PC-3 (cell line): Measurements from ENCODE around the gene PLCB4. TPM values are rescaled to one million over a fixed set of nuclear protein-coding genes. Genes with fewer than 3 reads are reported as not detected.

Experiments
- ATAC-seq: fragments of 200-7000 bp; cut with Tn5 transposase; 2 replicates; pipeline ENCODE4 v1.9.1; 2020; ENCODE audit warnings: mild to moderate bottlenecking, moderate library complexity
- BruUV-seq: library from RNA; stranded (reverse); fragments of 400-500 nt; replicated peaks from 2 replicates; lab custom pipeline; 2021; lab: Mats Ljungman, UMichigan
- CTCF ChIA-PET: fragments of 300-600 bp; sonication (Branson Sonifier 250); formaldehyde crosslinking; loops from one replicate; lab custom pipeline; 2022; ENCODE audit warnings: antibody characterized with exemption; lab: Charles Lee
- POLR2A ChIA-PET: fragments of 300-600 bp; sonication (Branson Sonifier 250); formaldehyde crosslinking; loops from one replicate; lab custom pipeline; 2022; ENCODE audit warnings: antibody characterized with exemption; ENCODE audit not compliant: unreplicated experiment; lab: Charles Lee
- DNase-seq: peaks from one replicate; pipeline ENCODE4 v3.0.0-alpha.2; 2015
- H2AFZ ChIP-seq: fragments of 300-600 bp; sonication (generic); 2 replicates; pipeline ENCODE4 v1.6.0; 2016; ENCODE audit warnings: antibody characterized with exemption, low read length
- H3F3A ChIP-seq: fragments of 300-600 bp; sonication (generic); one replicate; pipeline ENCODE4 v1.6.0; 2017; ENCODE audit warnings: antibody characterized with exemption, low read length, control low read depth, mild to moderate bottlenecking; ENCODE audit not compliant: unreplicated experiment
- H3K27ac ChIP-seq: fragments of 300-600 bp; sonication (generic); 2 replicates; pipeline ENCODE4 v1.5.1; 2016; ENCODE audit warnings: mild to moderate bottlenecking, low read length
- H3K27me3 ChIP-seq: fragments of 300-600 bp; sonication (generic); 2 replicates; pipeline ENCODE4 v1.6.1; 2016; ENCODE audit warnings: low read length, mixed read lengths
- H3K36me3 ChIP-seq: fragments of 300-600 bp; sonication (generic); 2 replicates; pipeline ENCODE4 v1.6.1; 2016; ENCODE audit warnings: low read depth, mixed run types, low read length, mixed read lengths
- H3K4me1 ChIP-seq: fragments of 300-600 bp; sonication (generic); 2 replicates; pipeline ENCODE4 v1.5.1; 2016; ENCODE audit warnings: low read length; ENCODE audit not compliant: insufficient read depth
- H3K4me2 ChIP-seq: fragments of 300-600 bp; sonication (generic); 2 replicates; pipeline ENCODE4 v1.6.0; 2016; ENCODE audit warnings: low read length
- H3K4me3 ChIP-seq: fragments of 300-600 bp; sonication (generic); 2 replicates; pipeline ENCODE4 v1.5.1; 2016; ENCODE audit warnings: mild to moderate bottlenecking, low read length, mixed read lengths
- H3K79me2 ChIP-seq: fragments of 300-600 bp; sonication (generic); 2 replicates; pipeline ENCODE4 v1.6.1; 2017; ENCODE audit warnings: low read length, mixed read lengths
- H3K9ac ChIP-seq: fragments of 300-600 bp; sonication (generic); 2 replicates; pipeline ENCODE4 v1.6.0; 2016; ENCODE audit warnings: mild to moderate bottlenecking, low read length
- H3K9me2 ChIP-seq: fragments of 300-600 bp; sonication (generic); replicated peaks from 2 replicates; pipeline ENCODE4 v1.6.1; 2016; ENCODE audit warnings: mixed run types, low read length, mixed read lengths
- H3K9me3 ChIP-seq: fragments of 300-600 bp; sonication (generic); 2 replicates; pipeline ENCODE4 v1.6.1; 2016; ENCODE audit warnings: low read length, mixed read lengths
- H4K20me1 ChIP-seq: fragments of 300-600 bp; sonication (generic); 2 replicates; pipeline ENCODE4 v1.6.1; 2016; ENCODE audit warnings: low read length, mixed read lengths
- CTCF ChIP-seq: fragments of 300-600 bp; sonication (generic); conservative IDR thresholded peaks from 2 replicates; pipeline ENCODE4 v1.5.1; 2017; ENCODE audit warnings: antibody characterized with exemption, low read depth, mild to moderate bottlenecking, low read length
- EZH2 ChIP-seq: fragments of 300-600 bp; sonication (generic); IDR thresholded peaks from one replicate; pipeline ENCODE4 v1.6.1; 2017; ENCODE audit warnings: antibody characterized with exemption, mild to moderate bottlenecking, low read length; ENCODE audit not compliant: unreplicated experiment
- EZH2phosphoT487 ChIP-seq: fragments of 300-600 bp; sonication (generic); IDR thresholded peaks from 2 replicates; pipeline ENCODE4 v1.6.1; 2018; ENCODE audit warnings: mild to moderate bottlenecking, antibody characterized with exemption, low read length, borderline replicate concordance
- intact Hi-C: fragments of 100-400 bp; cut with micrococcal nuclease; formaldehyde crosslinking; loops from 2 replicates; pipeline ENCODE4 v1.9.0; 2023
- total RNA-seq: library from RNA; depleted of rRNA; stranded (reverse); fragments of >200 nt; gene quantifications from 2 replicates; pipeline ENCODE4 v1.2.3, GENCODE V29; 2014

Gene PLCB4
- total RNA-seq, 1 experiment from 2014 or later, result 25.4 TPM

GRCh38 chr20:9121211-9121610 is 52.3 kb downstream of the PLCB4 start:
- ChIA-PET CTCF (no interaction called here), POLR2A (interaction anchor here (0.8 kb wide), 1 partner anchor 173 kb away, joined by 5 read pairs; no protein-coding TSS in a partner anchor)
- no peaks in the 10 kb centered on the region for H3K4me1 ChIP-seq
- DNase-seq, result no peak
- H3K9me2 ChIP-seq, result no peaks in the 10 kb centered on the region
- H3K27me3 ChIP-seq, result no peaks in the 10 kb centered on the region
- ATAC-seq, result no peak
- H3K36me3 ChIP-seq, result no peaks in the 10 kb centered on the region
- no peaks in the 10 kb centered on the region for H3F3A ChIP-seq
- no peak overlapping the region for H3K9ac ChIP-seq
- BruUV-seq, result no TSS peak
- no peak overlapping the region for H2AFZ ChIP-seq
- H4K20me1 ChIP-seq, result no peaks in the 10 kb centered on the region
- no peak overlapping the region for H3K27ac ChIP-seq
- TF ChIP-seq EZH2, result no peak
- H3K9me3 ChIP-seq, result no peaks in the 10 kb centered on the region
- no peaks in the 10 kb centered on the region for H3K79me2 ChIP-seq
- no peak overlapping the region for H3K4me2 ChIP-seq
- intact Hi-C loops, result no loop called here
- no peak overlapping the region for H3K4me3 ChIP-seq

GRCh38 chr20:9122571-9122970 is 53.7 kb downstream of the PLCB4 start:
- no peaks in the 10 kb centered on the region for H4K20me1 ChIP-seq
- no peaks in the 10 kb centered on the region for H3K9me3 ChIP-seq
- no peak overlapping the region for H3K27ac ChIP-seq
- DNase-seq (no peak), ATAC-seq (no peak)
- H3K27me3 ChIP-seq, result no peaks in the 10 kb centered on the region
- no peak for TF ChIP-seq EZH2
- TF ChIP-seq CTCF, result no peak
- no peak for TF ChIP-seq EZH2phosphoT487
- no peak overlapping the region for H3K4me3 ChIP-seq
- no peak overlapping the region for H3K4me2 ChIP-seq
- no TSS peak for BruUV-seq
- H3K79me2 ChIP-seq, result no peaks in the 10 kb centered on the region
- no peak overlapping the region for H3K9ac ChIP-seq
- ChIA-PET POLR2A (interaction anchor here (0.7 kb wide), 1 partner anchor 118 kb away, joined by 7 read pairs; no protein-coding TSS in a partner anchor), CTCF (interaction anchor here (0.6 kb wide), 1 partner anchor 373 kb away, joined by 3 read pairs; no protein-coding TSS in a partner anchor)
- intact Hi-C loops, result no loop called here
- no peaks in the 10 kb centered on the region for H3F3A ChIP-seq
- no peaks in the 10 kb centered on the region for H3K36me3 ChIP-seq
- no peak overlapping the region for H2AFZ ChIP-seq
- H3K4me1 ChIP-seq, result no peaks in the 10 kb centered on the region
- no peaks in the 10 kb centered on the region for H3K9me2 ChIP-seq

GRCh38 chr20:9126527-9126926 is 57.6 kb downstream of the PLCB4 start:
- no peaks in the 10 kb centered on the region for H3K9me2 ChIP-seq
- CTCF ChIA-PET, result no interaction called here
- intact Hi-C loops, result no loop called here
- H3K27me3 ChIP-seq, result no peaks in the 10 kb centered on the region
- H3K9ac ChIP-seq, result no peak overlapping the region
- no peak overlapping the region for H3K4me2 ChIP-seq
- BruUV-seq, result no TSS peak
- no peak for ATAC-seq
- no peaks in the 10 kb centered on the region for H3K4me1 ChIP-seq
- DNase-seq, result no peak
- TF ChIP-seq EZH2phosphoT487 (no peak), CTCF (no peak)
- no peak overlapping the region for H2AFZ ChIP-seq
- no peak overlapping the region for H3K27ac ChIP-seq
- H3K4me3 ChIP-seq, result no peak overlapping the region
- 0 out of 2 replicates have a peak, but pooled peaks cover 11% of the 10 kb centered on the region for H3K9me3 ChIP-seq
- H4K20me1 ChIP-seq, result no peaks in the 10 kb centered on the region
- H3F3A ChIP-seq, result no peaks in the 10 kb centered on the region
- peaks cover 14% of the 10 kb centered on the region; the same call in 1 of the 2 replicates for H3K36me3 ChIP-seq
- H3K79me2 ChIP-seq, result no peaks in the 10 kb centered on the region
- POLR2A ChIA-PET, result no interaction called here
